ENCODE data around the gene OLA1.

The OLA1 gene

DNA sequence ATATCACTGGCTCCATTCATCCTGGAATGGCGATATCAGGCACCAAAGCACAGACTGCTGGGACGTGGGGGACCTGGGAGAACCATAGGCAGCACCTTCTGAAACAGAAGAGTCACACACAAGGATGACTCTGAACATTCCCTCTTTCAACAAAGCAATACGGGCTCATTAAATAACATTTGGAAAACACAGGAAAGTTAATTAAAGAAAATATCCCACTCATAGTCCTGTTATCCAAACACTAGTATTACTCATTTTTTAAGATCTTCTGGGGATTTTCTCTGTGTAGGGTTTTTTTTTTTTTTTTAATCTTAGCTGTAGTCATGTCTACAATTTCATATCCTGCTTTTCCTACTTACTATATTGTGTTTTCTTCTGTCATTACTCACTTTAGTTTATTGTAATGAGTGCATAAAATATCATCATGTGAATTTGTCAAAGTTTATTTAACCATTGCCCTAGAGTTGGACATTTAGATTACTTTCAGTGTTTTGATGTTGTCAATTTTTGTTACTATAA, 213.2 kb downstream of the OLA1 start:
- DNase-seq (ENCODE audit: low spot score), result no peak

DNA sequence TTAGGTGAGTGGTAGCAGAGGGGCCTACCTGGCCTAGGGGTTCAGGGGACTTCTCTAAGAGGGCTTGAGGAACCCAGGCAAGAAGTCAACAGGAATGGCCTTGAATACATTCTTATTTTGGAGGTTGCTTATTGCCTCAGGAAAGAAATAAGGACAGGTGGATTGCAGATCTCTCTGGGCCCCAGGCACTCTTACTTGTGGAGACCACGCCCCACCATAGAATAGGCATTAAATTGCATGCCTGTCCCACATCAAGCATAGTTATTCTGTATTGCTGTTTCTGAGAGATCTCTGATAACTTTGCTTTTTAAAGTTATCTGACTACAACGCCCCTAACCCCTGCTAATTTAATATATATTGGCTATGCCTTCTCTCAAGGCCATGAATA, 215.2 kb downstream of the OLA1 start:
- DNase-seq (ENCODE audit: low spot score), result no peak

GRCh38 chr2:174031226-174031625, 217.1 kb downstream of the OLA1 start:
- DNase-seq (ENCODE audit: low spot score), result no peak

DNA sequence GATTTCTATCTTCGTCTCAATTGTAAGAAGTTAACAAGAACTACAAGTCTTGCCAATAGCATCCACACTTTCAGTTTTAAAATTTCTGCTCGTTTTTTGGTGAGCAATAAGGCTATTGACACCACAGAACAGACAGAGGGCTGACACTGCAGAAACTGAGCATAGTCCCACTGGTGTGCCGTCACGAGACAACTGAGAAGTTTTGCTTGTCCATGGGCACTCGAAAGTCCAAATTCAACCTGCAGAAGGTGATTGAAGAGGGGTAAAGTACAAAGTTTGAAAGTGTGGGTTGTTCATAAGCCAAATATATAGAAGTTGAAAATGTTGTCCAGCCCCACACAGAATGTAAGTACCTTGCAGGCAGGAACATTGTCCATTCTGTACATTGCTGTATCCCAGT, 219.4 kb downstream of the OLA1 start:
- DNase-seq (ENCODE audit: low spot score), result no peak

DNA sequence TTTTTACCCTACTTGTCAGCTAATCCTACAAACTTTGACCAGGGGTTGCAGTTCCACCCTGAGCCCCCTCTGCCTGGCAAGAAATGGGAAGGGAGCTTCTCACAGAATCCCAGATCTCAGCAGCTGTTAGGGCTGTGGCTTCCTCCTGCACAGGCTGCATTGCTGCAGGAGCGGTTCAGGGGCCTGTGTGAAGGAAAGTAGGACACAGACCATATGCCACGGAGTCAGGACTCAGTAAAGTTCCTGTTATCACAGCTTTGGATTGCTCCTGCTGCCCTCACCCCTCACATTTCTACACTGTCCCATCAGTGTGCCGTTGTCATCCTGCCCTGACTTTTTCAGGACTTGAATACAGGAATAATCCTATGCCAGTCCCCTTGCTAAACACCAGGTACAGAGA, 220.4 kb downstream of the OLA1 start:
- DNase-seq (ENCODE audit: low spot score), result no peak

DNA sequence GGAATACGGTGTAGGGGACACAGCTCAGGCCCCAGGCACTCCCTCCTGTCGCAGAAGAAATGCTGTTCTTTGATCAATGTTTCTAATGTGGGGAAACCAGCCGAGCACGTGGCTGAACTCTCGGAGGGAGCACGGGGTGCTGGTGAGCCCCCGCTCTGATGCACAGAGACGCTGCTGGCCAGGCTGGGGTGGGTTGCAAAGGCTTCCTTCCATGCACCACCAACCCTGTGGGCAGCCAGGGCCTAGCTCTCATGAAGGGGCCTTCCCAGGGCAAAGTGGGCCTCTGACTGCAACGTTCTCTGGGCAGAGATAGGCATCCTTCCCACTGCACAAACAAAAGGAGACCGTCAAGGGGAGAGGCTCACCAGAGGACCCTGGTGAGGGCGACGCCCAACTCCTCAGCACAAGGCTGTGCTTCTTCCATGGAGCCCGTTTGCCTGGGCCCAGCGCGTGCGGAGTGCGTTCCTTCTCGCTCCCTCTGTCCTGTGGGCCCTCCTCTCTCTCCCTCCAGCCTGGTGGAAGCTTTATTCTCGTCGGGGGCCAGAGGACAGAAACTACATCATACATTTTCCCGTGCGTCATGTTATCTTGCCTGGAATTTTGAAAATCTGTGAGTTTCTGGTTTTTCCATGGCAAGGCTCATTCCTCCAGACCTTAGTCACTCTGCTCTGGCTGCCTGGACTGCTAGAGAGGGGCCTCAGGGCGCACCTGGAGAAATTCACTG, 222.0 kb downstream of the OLA1 start:
- DNase-seq (ENCODE audit: low spot score), result peak; percentile 50

GRCh38 chr2:174025271-174026121, 222.8 kb downstream of the OLA1 start:
- peak; percentile 49 for DNase-seq (ENCODE audit: low spot score)

GRCh38 chr2:174024524-174025270, 223.6 kb downstream of the OLA1 start:
- no peak for DNase-seq (ENCODE audit: low spot score)

DNA sequence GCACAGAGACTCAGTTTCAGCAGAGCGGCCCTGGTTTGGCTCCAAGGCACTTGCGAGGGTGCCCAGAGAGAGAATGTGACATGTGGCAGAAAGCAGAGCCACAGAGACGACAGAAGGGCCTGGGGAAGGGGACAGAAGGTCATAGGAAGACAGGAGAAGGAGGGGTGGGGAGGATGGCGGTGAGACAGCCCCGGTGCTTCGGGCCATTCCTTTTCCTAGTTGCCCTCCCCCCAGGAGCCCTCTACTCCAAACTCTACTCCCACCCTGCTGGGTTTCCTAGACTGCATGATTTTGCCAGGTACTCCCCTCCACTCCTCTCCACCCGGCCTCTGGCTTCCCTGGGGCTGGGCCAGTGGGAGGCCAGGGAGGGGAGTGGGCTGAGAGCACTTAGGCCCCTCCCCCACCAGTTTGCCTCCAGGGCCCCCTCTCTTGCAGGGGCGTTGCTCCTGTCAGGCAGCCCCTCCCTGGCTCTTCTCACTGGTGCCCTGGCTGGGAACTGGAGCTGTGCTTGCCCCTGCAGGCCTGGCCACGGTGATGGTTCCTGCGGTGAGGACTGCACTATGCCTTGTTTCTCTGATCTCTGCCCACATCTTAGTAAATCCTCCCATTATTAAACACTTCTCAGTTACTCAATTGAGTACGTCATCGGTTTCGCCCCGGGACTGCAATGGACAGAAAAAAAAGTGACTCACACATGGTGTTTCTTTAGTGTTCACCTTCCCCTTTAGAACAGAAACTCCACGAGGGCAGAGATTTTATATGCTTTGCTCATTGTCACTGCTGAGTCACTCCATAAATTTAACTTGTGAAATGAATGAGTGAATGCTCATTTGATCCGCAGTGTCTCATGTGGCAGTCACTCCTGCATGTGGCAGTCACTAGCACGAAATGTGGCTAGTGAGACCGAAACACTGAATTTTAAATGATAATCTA, 224.5 kb downstream of the OLA1 start:
- DNase-seq (ENCODE audit: low spot score), result no peak
